HEK293 (cell line): Measurements from ENCODE around the gene MGMT.

ENCODE experiments used
- GFI1B ChIP-seq: fragments of 450-650 bp; formaldehyde crosslinking; IDR thresholded peaks from 2 replicates; pipeline ENCODE4 v1.5.1; 2016; ENCODE audit warnings: missing biosample characterization, missing genetic modification characterization
- GLI2 ChIP-seq: fragments of 450-650 bp; formaldehyde crosslinking; IDR thresholded peaks from 2 replicates; pipeline ENCODE4; 2017; ENCODE audit warnings: missing biosample characterization, missing genetic modification characterization, low read depth, borderline replicate concordance
- MZF1 ChIP-seq: fragments of 450-650 bp; formaldehyde crosslinking; IDR thresholded peaks from 2 replicates; pipeline ENCODE4 v1.5.1; 2017; ENCODE audit warnings: missing biosample characterization, missing genetic modification characterization, borderline replicate concordance
- PRDM2 ChIP-seq: fragments of 450-650 bp; formaldehyde crosslinking; IDR thresholded peaks from 2 replicates; pipeline ENCODE4 v1.5.1; 2016; ENCODE audit warnings: missing biosample characterization, missing genetic modification characterization, borderline replicate concordance
- PRDM6 ChIP-seq: fragments of 450-650 bp; formaldehyde crosslinking; IDR thresholded peaks from 2 replicates; pipeline ENCODE4 v1.5.1; 2017; ENCODE audit warnings: missing biosample characterization, missing genetic modification characterization
- SCRT2 ChIP-seq: fragments of 450-650 bp; formaldehyde crosslinking; IDR thresholded peaks from 2 replicates; pipeline ENCODE4 v1.5.1; 2016; ENCODE audit warnings: missing biosample characterization, missing genetic modification characterization
- ZNF10 ChIP-seq: fragments of 450-650 bp; formaldehyde crosslinking; IDR thresholded peaks from 2 replicates; pipeline ENCODE4 v1.5.1; 2017; ENCODE audit warnings: missing biosample characterization, missing genetic modification characterization
- ZNF114 ChIP-seq: fragments of 450-650 bp; formaldehyde crosslinking; IDR thresholded peaks from 2 replicates; pipeline ENCODE4 v1.5.0; 2017; ENCODE audit warnings: missing biosample characterization, missing genetic modification characterization
- ZNF132 ChIP-seq: fragments of 450-650 bp; formaldehyde crosslinking; IDR thresholded peaks from 2 replicates; pipeline ENCODE4 v1.5.1; 2017; ENCODE audit warnings: missing biosample characterization, missing genetic modification characterization, borderline replicate concordance
- ZNF133 ChIP-seq: fragments of 450-650 bp; formaldehyde crosslinking; IDR thresholded peaks from 2 replicates; pipeline ENCODE4 v1.5.1; 2016; ENCODE audit warnings: missing biosample characterization, missing genetic modification characterization
- ZNF157 ChIP-seq: fragments of 450-650 bp; formaldehyde crosslinking; IDR thresholded peaks from 2 replicates; pipeline ENCODE4 v1.5.1; 2016; ENCODE audit warnings: missing biosample characterization, missing genetic modification characterization
- ZNF341 ChIP-seq: fragments of 450-650 bp; formaldehyde crosslinking; IDR thresholded peaks from 2 replicates; pipeline ENCODE4; 2016; ENCODE audit warnings: low read depth, missing biosample characterization, missing genetic modification characterization
- ZNF404 ChIP-seq: fragments of 450-650 bp; formaldehyde crosslinking; IDR thresholded peaks from 2 replicates; pipeline ENCODE4 v1.5.1; 2017; ENCODE audit warnings: missing biosample characterization, missing genetic modification characterization
- ZNF433 ChIP-seq: fragments of 450-650 bp; formaldehyde crosslinking; IDR thresholded peaks from 2 replicates; pipeline ENCODE4 v1.5.1; 2016; ENCODE audit warnings: missing biosample characterization, missing genetic modification characterization, low read depth
- ZNF501 ChIP-seq: fragments of 450-650 bp; formaldehyde crosslinking; IDR thresholded peaks from 2 replicates; pipeline ENCODE4 v1.5.1; 2016; ENCODE audit warnings: missing biosample characterization, missing genetic modification characterization
- ZNF560 ChIP-seq: fragments of 450-650 bp; formaldehyde crosslinking; IDR thresholded peaks from 2 replicates; pipeline ENCODE4 v1.5.1; 2017; ENCODE audit warnings: missing biosample characterization, missing genetic modification characterization, borderline replicate concordance
- ZNF660 ChIP-seq: fragments of 450-650 bp; IDR thresholded peaks from 2 replicates; pipeline ENCODE4 v1.5.1; 2018; ENCODE audit warnings: missing biosample characterization, mild to moderate bottlenecking, missing genetic modification characterization
- ZNF701 ChIP-seq: fragments of 450-650 bp; formaldehyde crosslinking; IDR thresholded peaks from 2 replicates; pipeline ENCODE4 v1.5.1; 2016; ENCODE audit warnings: missing biosample characterization, missing genetic modification characterization
- TF ChIP-seq, protein P1 (sequence below): fragments of 450-650 bp; formaldehyde crosslinking; IDR thresholded peaks from 2 replicates; pipeline ENCODE4 v1.5.1; 2016; ENCODE audit warnings: missing biosample characterization, missing genetic modification characterization
- TF ChIP-seq, protein P2 (sequence below): fragments of 450-650 bp; formaldehyde crosslinking; IDR thresholded peaks from 2 replicates; pipeline ENCODE4 v1.5.1; 2016; ENCODE audit warnings: missing biosample characterization, missing genetic modification characterization
- TF ChIP-seq, protein P3 (sequence below): fragments of 450-650 bp; formaldehyde crosslinking; IDR thresholded peaks from 2 replicates; pipeline ENCODE4 v1.5.1; 2016; ENCODE audit warnings: missing biosample characterization, missing genetic modification characterization, borderline replicate concordance
- TF ChIP-seq, protein P4 (sequence below): fragments of 450-650 bp; formaldehyde crosslinking; IDR thresholded peaks from 2 replicates; pipeline ENCODE4 v1.5.1; 2016; ENCODE audit warnings: missing biosample characterization, missing genetic modification characterization

MGMT gene

DNA sequence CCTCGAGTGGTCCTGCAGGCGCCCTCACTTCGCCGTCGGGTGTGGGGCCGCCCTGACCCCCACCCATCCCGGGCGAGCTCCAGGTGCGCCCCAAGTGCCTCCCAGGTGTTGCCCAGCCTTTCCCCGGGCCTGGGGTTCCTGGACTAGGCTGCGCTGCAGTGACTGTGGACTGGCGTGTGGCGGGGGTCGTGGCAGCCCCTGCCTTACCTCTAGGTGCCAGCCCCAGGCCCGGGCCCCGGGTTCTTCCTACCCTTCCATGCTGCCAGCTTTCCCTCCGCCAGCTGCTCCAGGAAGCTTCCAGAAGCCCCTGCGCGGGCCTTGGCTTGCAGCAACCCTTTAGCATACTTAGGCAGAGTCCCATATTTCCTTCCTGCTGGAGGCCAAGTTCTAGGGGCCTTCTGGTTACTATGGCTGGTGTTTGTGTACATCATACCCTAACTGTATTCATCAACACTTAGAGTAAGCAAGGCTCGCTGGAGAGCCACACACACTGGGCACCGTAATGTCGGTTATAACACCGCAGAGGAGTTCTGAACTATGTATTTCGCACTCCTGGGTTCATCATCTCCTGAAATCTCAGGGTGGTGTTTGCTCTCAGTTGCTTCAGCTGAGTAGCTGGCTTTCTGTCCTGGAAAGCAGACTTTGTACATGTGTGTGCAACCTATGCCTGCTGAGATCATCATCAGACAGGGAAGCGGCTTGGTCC lies 471 bp downstream of the MGMT start (continued):
- TF ChIP-seq, protein P1, sequence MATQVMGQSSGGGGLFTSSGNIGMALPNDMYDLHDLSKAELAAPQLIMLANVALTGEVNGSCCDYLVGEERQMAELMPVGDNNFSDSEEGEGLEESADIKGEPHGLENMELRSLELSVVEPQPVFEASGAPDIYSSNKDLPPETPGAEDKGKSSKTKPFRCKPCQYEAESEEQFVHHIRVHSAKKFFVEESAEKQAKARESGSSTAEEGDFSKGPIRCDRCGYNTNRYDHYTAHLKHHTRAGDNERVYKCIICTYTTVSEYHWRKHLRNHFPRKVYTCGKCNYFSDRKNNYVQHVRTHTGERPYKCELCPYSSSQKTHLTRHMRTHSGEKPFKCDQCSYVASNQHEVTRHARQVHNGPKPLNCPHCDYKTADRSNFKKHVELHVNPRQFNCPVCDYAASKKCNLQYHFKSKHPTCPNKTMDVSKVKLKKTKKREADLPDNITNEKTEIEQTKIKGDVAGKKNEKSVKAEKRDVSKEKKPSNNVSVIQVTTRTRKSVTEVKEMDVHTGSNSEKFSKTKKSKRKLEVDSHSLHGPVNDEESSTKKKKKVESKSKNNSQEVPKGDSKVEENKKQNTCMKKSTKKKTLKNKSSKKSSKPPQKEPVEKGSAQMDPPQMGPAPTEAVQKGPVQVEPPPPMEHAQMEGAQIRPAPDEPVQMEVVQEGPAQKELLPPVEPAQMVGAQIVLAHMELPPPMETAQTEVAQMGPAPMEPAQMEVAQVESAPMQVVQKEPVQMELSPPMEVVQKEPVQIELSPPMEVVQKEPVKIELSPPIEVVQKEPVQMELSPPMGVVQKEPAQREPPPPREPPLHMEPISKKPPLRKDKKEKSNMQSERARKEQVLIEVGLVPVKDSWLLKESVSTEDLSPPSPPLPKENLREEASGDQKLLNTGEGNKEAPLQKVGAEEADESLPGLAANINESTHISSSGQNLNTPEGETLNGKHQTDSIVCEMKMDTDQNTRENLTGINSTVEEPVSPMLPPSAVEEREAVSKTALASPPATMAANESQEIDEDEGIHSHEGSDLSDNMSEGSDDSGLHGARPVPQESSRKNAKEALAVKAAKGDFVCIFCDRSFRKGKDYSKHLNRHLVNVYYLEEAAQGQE, result no peak
- TF ChIP-seq PRDM6 (no peak), ZNF433 (tag by site-specific recombination) (no peak), ZNF560 (tag by site-specific recombination) (no peak), PRDM2 (tag by site-specific recombination) (no peak), ZNF133 (no peak), ZNF404 (tag by site-specific recombination) (no peak), MZF1 (tag by site-specific recombination) (no peak), GLI2 (tag by site-specific recombination) (no peak), ZNF501 (no peak), GFI1B (tag by site-specific recombination) (no peak), ZNF341 (tag by site-specific recombination) (no peak), ZNF660 (tag by site-specific recombination) (no peak), ZNF10 (no peak), ZNF132 (tag by site-specific recombination) (no peak), SCRT2 (tag by site-specific recombination) (no peak), ZNF157 (tag by site-specific recombination) (no peak), ZNF701 (tag by site-specific recombination) (no peak), ZNF114 (tag by site-specific recombination) (no peak)
- TF ChIP-seq, protein P2, sequence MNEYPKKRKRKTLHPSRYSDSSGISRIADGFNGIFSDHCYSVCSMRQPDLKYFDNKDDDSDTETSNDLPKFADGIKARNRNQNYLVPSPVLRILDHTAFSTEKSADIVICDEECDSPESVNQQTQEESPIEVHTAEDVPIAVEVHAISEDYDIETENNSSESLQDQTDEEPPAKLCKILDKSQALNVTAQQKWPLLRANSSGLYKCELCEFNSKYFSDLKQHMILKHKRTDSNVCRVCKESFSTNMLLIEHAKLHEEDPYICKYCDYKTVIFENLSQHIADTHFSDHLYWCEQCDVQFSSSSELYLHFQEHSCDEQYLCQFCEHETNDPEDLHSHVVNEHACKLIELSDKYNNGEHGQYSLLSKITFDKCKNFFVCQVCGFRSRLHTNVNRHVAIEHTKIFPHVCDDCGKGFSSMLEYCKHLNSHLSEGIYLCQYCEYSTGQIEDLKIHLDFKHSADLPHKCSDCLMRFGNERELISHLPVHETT (tag by site-specific recombination), result no peak
- TF ChIP-seq, protein P3, sequence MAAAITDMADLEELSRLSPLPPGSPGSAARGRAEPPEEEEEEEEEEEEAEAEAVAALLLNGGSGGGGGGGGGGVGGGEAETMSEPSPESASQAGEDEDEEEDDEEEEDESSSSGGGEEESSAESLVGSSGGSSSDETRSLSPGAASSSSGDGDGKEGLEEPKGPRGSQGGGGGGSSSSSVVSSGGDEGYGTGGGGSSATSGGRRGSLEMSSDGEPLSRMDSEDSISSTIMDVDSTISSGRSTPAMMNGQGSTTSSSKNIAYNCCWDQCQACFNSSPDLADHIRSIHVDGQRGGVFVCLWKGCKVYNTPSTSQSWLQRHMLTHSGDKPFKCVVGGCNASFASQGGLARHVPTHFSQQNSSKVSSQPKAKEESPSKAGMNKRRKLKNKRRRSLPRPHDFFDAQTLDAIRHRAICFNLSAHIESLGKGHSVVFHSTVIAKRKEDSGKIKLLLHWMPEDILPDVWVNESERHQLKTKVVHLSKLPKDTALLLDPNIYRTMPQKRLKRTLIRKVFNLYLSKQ (tag by site-specific recombination), result no peak
- TF ChIP-seq, protein P4, sequence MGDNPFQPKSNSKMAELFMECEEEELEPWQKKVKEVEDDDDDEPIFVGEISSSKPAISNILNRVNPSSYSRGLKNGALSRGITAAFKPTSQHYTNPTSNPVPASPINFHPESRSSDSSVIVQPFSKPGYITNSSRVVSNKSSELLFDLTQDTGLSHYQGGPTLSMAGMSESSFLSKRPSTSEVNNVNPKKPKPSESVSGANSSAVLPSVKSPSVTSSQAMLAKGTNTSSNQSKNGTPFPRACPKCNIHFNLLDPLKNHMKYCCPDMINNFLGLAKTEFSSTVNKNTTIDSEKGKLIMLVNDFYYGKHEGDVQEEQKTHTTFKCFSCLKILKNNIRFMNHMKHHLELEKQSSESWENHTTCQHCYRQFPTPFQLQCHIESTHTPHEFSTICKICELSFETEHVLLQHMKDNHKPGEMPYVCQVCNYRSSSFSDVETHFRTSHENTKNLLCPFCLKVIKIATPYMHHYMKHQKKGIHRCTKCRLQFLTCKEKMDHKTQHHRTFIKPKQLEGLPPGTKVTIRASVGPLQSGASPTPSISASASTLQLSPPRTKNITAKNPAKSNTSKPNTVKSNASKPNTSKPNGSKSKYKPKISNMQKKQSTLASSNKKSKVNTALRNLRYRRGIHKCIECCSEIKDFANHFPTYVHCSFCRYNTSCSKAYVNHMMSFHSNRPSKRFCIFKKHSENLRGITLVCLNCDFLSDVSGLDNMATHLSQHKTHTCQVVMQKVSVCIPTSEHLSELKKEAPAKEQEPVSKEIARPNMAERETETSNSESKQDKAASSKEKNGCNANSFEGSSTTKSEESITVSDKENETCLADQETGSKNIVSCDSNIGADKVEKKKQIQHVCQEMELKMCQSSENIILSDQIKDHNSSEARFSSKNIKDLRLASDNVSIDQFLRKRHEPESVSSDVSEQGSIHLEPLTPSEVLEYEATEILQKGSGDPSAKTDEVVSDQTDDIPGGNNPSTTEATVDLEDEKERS (tag by site-specific recombination), result no peak
